CD14-positive monocyte (primary cell): ENCODE data around the gene SH3BP4. TPM values are rescaled to one million over a fixed set of nuclear protein-coding genes. Genes with fewer than 3 reads are reported as not detected.

Source experiments
- DNase-seq, 3 donors: peaks; one replicate each; pipeline ENCODE4 v3.0.0-alpha.2; 2011 to 2022
- H2AFZ ChIP-seq: 2 replicates; pipeline ENCODE4 v1.6.0; 2012; ENCODE audit warnings: mild to moderate bottlenecking, low read depth, low read length, inconsistent platforms; ENCODE audit not compliant: insufficient read depth, poor library complexity, severe bottlenecking
- H3K27ac ChIP-seq, 2 donors: 1 replicate in 1 of 2; 2 replicates in 1 of 2; pipeline ENCODE4 v1.5.1; 2012 to 2013; ENCODE audit warnings: low read length in 2 of 2, control low read depth in 1 of 2, inconsistent platforms in 1 of 2, low read depth in 1 of 2, mild to moderate bottlenecking in 1 of 2
- H3K27me3 ChIP-seq, 2 donors: one replicate each; pipeline versions ENCODE4 v1.6.0 to v1.6.1; 2011 to 2013; ENCODE audit warnings: low read length in 2 of 2; ENCODE audit not compliant: control insufficient read depth in 2 of 2, insufficient read depth in 2 of 2
- H3K36me3 ChIP-seq, 2 donors: replicated peaks in 1 of 2; 1 replicate in 1 of 2; 2 replicates in 1 of 2; pipeline versions ENCODE4 v1.5.1 to v1.6.1; 2012 to 2013; ENCODE audit warnings: low read length in 2 of 2, control low read depth in 1 of 2, inconsistent platforms in 1 of 2, mild to moderate bottlenecking in 1 of 2; ENCODE audit not compliant: insufficient read depth in 2 of 2, control insufficient read depth in 1 of 2
- H3K4me1 ChIP-seq, 2 donors: 1 replicate in 1 of 2; 2 replicates in 1 of 2; pipeline versions ENCODE4 v1.5.1 to v1.6.1; 2012 to 2013; ENCODE audit warnings: low read length in 2 of 2, control low read depth in 1 of 2, inconsistent platforms in 1 of 2, mild to moderate bottlenecking in 1 of 2, moderate library complexity in 1 of 2; ENCODE audit not compliant: insufficient read depth in 2 of 2, control insufficient read depth in 1 of 2
- H3K4me2 ChIP-seq: replicated peaks from 2 replicates; pipeline ENCODE3; 2012; ENCODE audit warnings: low read length, moderate library complexity, mild to moderate bottlenecking; ENCODE audit not compliant: poor library complexity, severe bottlenecking; ENCODE audit errors: extremely low read depth
- H3K4me3 ChIP-seq, 3 experiments: fragments of 200-600 bp in 1 of 3; sonication (generic) in 1 of 3; replicated peaks in 1 of 3; 1 replicate in 2 of 3; 2 replicates in 1 of 3; pipeline ENCODE4 v1.5.1; 2011 to 2013; ENCODE audit warnings: low read length in 3 of 3, mild to moderate bottlenecking in 3 of 3, control low read depth in 2 of 3, low read depth in 2 of 3, inconsistent platforms in 1 of 3, moderate library complexity in 1 of 3
- H3K79me2 ChIP-seq: 2 replicates; pipeline ENCODE4 v1.6.0; 2012; ENCODE audit warnings: mild to moderate bottlenecking, control low read depth, inconsistent platforms, low read length, moderate library complexity; ENCODE audit not compliant: insufficient read depth
- H3K9ac ChIP-seq: 2 replicates; pipeline ENCODE4 v1.6.0; 2017; ENCODE audit warnings: low read length, mild to moderate bottlenecking; ENCODE audit not compliant: insufficient read depth, poor library complexity, severe bottlenecking
- H3K9me3 ChIP-seq, 2 donors: replicated peaks in 1 of 2; 1 replicate in 1 of 2; 2 replicates in 1 of 2; pipeline versions ENCODE4 v1.5.1 to v1.6.1; 2012 to 2013; ENCODE audit warnings: low read length in 2 of 2, control low read depth in 1 of 2; ENCODE audit not compliant: control insufficient read depth in 1 of 2, insufficient read depth in 1 of 2
- H4K20me1 ChIP-seq: 2 replicates; pipeline ENCODE4 v1.6.0; 2012; ENCODE audit warnings: mild to moderate bottlenecking, low read length, control low read depth, moderate library complexity; ENCODE audit not compliant: insufficient read depth
- H3K27ac Mint-ChIP-seq, 7 donors: one replicate each; pipeline ENCODE4 v1.8.0; 2020; ENCODE audit warnings: mild to moderate bottlenecking in 7 of 7, mixed read lengths in 7 of 7, moderate library complexity in 6 of 7, inconsistent platforms in 2 of 7
- H3K27me3 Mint-ChIP-seq, 3 donors: one replicate each; pipeline ENCODE4 v1.8.0; 2021 to 2022; ENCODE audit warnings: low read depth in 3 of 3, mild to moderate bottlenecking in 3 of 3, mixed read lengths in 3 of 3, moderate library complexity in 3 of 3, inconsistent platforms in 1 of 3
- H3K36me3 Mint-ChIP-seq, 2 donors: one replicate each; pipeline ENCODE4 v1.8.0; 2020; ENCODE audit warnings: mixed read lengths in 2 of 2, inconsistent platforms in 1 of 2, mild to moderate bottlenecking in 1 of 2
- H3K4me1 Mint-ChIP-seq: one replicate; pipeline ENCODE4 v1.8.0; 2020; ENCODE audit warnings: mild to moderate bottlenecking, mixed read lengths
- H3K4me3 Mint-ChIP-seq, 2 donors: one replicate each; pipeline ENCODE4 v1.8.0; 2020; ENCODE audit warnings: mild to moderate bottlenecking in 2 of 2, mixed read lengths in 2 of 2, moderate library complexity in 1 of 2
- H3K9me3 Mint-ChIP-seq, 7 donors: one replicate each; pipeline ENCODE4 v1.8.0; 2020 to 2022; ENCODE audit warnings: mixed read lengths in 7 of 7, mild to moderate bottlenecking in 6 of 7, moderate library complexity in 6 of 7, inconsistent platforms in 2 of 7
- CTCF ChIP-seq: fragments of 200-600 bp; IDR thresholded peaks from one replicate; pipeline ENCODE4 v1.8.0; 2022; ENCODE audit warnings: antibody characterized with exemption, mild to moderate bottlenecking
- WGBS: methylation state at CpG from one replicate; pipeline ENCODE4 v1.1.5; 2013; ENCODE audit warnings: missing lambda C conversion rate; ENCODE audit not compliant: insufficient coverage; 5-methylcytosine and 5-hydroxymethylcytosine counted together
- intact Hi-C, 2 donors: fragments of 100-400 bp; cut with micrococcal nuclease; formaldehyde crosslinking; loops; one replicate each; pipeline versions ENCODE4 v1.15.0 to v1.15.1; 2023
- polyA plus RNA-seq, 3 donors: library from polyadenylated mRNA; depleted of rRNA in 1 of 3; unstranded in 2 of 3; stranded (reverse) in 1 of 3; fragments of 300-500 nt in 2 of 3; fragments of >200 nt in 1 of 3; fragmentation: Illumina TruSeq in 2 of 3; gene quantifications; 1 replicate in 2 of 3; 2 replicates in 1 of 3; pipeline ENCODE4 v1.2.3, GENCODE V29; 2012 to 2021

Gene SH3BP4
- polyA plus RNA-seq, 3 donors = 0.66 to 1.6 (median 1.3) TPM

DNA sequence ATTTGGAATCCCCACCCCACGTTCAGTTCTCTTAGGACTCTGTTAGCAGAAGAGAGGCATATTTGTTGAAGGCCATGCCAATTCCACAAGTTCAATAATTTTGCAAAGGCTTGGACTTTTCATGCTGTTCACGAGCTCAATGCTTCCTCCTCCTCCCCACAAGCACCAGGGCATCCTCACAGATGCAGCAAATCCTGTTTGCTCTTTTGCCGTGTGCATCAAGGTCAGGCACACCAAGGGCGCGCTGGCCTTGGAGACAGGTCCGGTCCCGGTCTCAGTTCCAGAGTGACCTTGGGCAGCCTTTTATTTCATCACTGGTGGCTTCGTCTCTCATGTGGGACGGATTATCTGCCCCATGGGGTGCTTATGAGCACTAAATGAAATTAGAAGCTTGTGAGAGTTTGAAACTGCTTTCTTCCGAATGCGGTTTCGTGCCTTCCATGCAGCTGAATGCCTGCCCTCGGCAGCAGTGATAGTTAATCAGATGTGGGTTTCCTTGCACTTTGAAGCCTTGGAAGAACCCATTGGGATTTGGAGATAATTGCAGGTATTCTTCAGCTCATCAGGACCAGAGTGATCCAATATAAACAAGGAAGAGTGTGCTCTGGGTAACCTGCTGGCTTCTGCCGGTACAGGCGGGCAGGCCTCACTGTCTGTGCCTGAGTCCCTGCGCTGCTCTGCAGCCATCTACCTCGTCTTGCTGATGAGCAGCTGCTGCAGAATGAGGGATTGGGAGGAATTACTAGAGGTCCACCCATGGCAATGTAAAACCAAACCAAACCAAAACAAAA is 140.8 kb downstream of the SH3BP4 start:
- WGBS = 95% methylated on average over 13 of the region's 17 CpGs
- Mint-ChIP-seq H3K27me3 (peaks cover 7 to 16% (median 8%) of the 10 kb centered on the region in 3 donors), H3K4me3 (no peak overlapping the region), H3K9me3 (peaks cover 0 to 2% (median 0%) of the 10 kb centered on the region in 7 donors), H3K36me3 (no peaks in the 10 kb centered on the region), H3K4me1 (no peaks in the 10 kb centered on the region), H3K27ac (no peak overlapping the region)
- no peak overlapping the region for H3K9ac ChIP-seq
- H3K4me1 ChIP-seq = no peaks in the 10 kb centered on the region
- no peak overlapping the region for H3K4me3 ChIP-seq
- no peak overlapping the region for H2AFZ ChIP-seq
- no peaks in the 10 kb centered on the region for H4K20me1 ChIP-seq
- no peak for TF ChIP-seq CTCF
- no peak for DNase-seq
- H3K79me2 ChIP-seq = no peaks in the 10 kb centered on the region
- no peaks in the 10 kb centered on the region for H3K9me3 ChIP-seq
- no peaks in the 10 kb centered on the region for H3K27me3 ChIP-seq
- H3K4me2 ChIP-seq = no peak overlapping the region
- intact Hi-C loops = no loop called here
- no peak overlapping the region for H3K27ac ChIP-seq
- no peaks in the 10 kb centered on the region for H3K36me3 ChIP-seq

- no peak overlapping the region for H3K4me3 Mint-ChIP-seq
- no peaks in the 10 kb centered on the region for H3K36me3 ChIP-seq
- H3K79me2 ChIP-seq = no peaks in the 10 kb centered on the region
- H3K27me3 Mint-ChIP-seq = peaks cover 2 to 18% (median 8%) of the 10 kb centered on the region in 3 donors
- no peaks in the 10 kb centered on the region for H3K9me3 ChIP-seq
- H3K9me3 Mint-ChIP-seq = no peaks in the 10 kb centered on the region
- no peak overlapping the region for H3K9ac ChIP-seq
- no peak overlapping the region for H3K4me3 ChIP-seq
- TF ChIP-seq CTCF = no peak
- no peaks in the 10 kb centered on the region for H3K36me3 Mint-ChIP-seq
- H3K27me3 ChIP-seq = peaks cover 0 to 5% of the 10 kb centered on the region in 2 donors
- H3K27ac Mint-ChIP-seq = no peak overlapping the region
- no peak overlapping the region for H3K27ac ChIP-seq
- DNase-seq = no peak
- no peak overlapping the region for H2AFZ ChIP-seq
- H4K20me1 ChIP-seq = no peaks in the 10 kb centered on the region
- no peaks in the 10 kb centered on the region for H3K4me1 Mint-ChIP-seq
- no peaks in the 10 kb centered on the region for H3K4me1 ChIP-seq
- intact Hi-C loops = no loop called here
- no peak overlapping the region for H3K4me2 ChIP-seq
- WGBS = no CpG with 5 or more reads among the region's 1 CpG
Observed at GRCh38 chr2:235094457-235094856, 142.6 kb downstream of the SH3BP4 start.
